ENCODE data around the gene ADAMTSL3.

ADAMTSL3 gene

DNA sequence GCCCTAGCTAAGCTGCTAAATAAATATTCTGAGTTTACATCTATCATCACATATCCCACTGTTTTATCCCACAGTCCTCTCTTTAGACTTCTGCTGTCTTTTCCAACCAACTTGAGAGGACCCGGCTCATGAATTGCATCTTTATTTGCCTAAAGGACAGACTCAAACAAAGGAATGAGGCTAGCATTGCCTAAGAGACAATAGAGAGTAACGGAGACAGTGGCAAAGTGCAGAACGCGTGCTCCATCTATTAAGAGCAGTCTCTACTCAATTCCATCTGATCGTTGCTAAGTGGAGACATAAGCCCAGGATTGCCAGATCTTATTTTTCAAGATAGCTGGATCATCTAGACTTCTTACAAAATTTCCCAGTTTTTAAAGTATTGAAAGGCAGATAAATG is 2.3 kb downstream of the ADAMTSL3 start:
- no peak for DNase-seq

DNA sequence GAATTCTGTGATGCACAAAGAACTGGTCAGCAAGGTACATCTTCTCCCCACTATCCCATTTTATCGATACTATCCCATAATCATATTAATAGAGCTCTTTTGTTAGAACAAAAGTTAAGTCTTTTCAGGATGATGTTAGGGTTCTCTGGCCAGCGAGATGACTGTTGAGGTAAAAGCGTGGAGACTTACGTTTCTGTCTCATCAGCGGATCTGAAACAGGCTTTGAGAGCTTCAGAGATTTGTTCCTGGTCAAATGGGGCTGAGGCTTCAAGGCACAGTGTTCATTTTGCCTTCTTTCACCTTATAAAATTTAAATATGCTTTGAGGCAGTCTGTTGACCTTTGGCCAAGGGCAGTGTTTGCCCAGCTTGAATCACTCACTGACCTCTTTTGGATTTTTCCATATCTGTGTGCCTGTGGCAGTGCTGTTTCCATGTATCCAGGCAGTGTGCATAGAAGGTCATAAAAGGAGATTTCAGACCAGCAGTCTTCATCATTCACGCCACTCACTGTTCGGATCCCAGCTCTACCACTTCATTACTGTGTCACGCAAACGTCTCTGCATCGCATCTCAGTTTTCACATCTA is 3.1 kb downstream of the ADAMTSL3 start:
- no peak for DNase-seq

DNA sequence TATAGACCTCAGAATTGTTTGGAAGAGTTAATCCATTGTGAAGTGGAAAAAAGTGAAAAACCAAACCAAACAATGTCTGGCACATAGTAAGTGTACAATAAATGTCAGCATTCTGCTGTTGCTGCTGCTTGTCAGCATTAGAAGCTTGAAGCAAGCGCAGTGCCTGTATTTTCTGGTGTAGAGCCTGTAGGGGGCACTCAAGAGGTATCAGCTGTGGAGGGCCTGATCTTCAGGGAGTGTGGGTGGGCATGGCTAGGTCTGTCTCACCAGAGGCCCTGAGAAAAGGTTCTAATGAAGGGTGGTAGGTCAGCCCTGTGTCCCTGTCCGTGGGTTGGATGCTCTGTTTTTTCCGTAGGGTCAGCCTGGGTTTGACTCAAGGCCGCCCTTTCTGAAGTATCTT is 3.6 kb downstream of the ADAMTSL3 start:
- DNase-seq, result no peak

DNA sequence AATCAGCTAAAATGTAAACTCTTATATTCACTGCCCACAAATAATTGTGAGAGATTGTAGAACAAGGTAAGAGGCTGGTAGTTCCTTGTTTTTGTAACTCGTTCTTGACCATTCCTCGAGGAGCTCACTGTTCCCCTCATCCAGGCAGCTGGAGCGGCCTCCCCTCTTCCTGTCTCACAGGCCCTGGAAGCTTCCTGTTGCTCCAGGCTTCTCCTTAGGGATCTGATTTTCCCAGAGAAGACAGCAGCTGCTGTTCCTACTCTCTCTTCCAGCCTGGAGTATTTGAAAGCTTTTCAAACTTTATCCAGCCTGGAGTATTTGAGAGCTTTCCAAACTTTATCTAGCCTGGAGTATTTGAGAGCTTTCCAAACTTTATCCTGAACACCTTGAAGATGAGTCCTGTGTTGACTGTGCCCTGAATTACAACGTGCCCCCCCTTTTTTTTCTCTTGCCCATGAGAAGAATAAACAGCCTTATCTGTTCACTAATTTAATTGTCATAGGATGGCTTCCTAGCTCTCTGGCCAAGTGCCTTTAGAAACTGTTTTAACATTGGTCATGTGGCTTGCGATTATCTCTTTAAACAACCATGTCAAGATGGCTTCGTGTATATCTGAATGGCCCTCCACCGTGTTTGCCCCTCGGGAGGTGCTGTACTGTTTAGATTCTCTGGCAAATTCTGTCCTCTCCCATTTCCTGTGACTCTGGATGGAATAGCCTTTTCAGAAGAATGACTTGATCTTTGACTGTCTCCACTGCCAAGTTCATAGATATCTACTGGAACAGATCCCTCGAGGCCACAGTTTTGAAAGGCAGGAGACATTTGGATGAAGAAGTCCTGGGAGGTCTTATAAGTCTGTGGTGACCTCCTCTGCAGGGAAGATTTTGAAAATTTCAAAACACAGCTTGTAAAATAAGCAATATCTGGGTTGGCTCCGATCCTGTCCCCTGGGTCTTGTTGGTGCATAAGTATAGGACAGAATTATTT is 4.8 kb downstream of the ADAMTSL3 start:
- no peak for DNase-seq

DNA sequence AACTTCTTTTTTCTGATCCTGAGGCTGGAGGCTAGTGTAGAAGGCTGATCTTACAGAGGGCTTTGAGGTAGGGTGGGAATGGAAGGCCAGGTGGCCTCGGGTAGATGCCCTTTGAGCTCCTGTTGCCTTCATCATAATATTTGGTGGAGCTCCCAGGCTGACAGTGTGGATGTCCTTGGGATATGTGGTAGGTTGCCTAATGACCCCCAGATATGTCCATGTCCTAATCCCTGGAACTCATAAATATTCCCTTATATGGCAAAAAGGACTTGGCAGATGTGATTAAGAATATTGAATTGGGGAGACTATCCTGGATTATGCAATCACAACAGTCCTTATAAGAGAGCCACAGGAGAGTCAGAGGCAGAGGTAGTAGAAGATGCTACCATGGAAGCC is 5.5 kb downstream of the ADAMTSL3 start:
- no peak for DNase-seq

DNA sequence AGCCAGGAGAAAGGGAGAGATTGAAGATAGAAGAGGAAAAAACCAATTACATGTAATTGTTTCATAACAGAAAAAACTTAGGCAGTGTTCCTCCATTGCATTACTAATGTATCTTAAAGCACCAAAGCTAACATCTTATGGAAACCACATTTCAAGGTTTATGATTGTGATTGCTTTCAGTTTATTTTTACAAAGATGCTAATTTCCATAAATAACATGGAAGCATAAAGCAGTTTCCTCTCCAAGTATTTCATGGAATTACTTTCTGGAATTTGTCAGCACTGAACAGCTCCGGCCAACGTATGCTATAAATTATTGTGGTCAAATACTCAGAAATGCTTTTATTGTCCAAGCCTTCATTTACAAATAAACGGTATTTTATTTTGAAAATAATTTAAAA is 11.6 kb downstream of the ADAMTSL3 start:
- no peak for DNase-seq

DNA sequence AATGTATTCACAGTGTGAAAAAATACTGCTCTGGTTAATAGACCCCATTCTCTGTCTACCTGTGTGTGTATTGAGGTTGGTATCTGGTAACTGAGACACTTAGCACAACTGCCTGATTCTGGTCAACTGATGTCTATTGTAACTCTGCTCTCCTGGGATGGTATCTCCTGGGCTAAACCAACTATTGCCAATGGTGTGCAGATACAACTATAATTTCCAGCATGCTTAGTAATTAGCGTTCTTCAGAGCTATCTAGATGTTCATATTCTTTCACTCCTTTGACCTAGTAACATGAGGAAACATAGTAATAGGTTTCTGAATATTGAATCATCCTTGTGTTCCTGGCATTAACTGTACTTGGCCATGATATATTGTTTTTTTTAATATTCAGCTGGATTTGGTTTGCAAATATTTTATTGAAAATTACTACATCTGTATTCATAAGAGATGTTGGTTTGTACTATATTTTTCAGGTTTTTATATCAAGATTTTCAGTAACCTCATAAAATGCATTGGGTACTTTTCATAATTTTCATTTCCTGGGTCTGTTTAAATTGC is 16.8 kb downstream of the ADAMTSL3 start:
- no peak for DNase-seq

DNA sequence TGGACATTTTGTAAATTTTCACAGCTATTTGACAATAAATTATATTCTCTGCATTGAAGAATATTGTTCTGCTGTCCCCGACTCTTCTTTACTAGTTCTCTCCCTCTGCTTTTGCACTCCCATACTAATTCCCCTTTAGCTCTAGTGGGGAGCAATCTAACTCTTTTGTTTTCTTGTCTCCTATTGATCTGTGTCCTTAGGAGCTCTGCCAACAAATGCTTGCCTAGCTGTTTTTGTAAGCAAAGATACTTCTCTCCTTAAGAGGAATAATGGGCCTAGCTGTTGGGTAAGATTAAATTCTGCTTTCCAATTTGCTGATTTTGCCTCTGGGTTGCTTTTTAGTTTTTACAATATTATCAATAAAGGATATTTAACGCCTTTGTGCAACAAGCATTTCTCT is 17.7 kb downstream of the ADAMTSL3 start:
- DNase-seq, result no peak

DNA sequence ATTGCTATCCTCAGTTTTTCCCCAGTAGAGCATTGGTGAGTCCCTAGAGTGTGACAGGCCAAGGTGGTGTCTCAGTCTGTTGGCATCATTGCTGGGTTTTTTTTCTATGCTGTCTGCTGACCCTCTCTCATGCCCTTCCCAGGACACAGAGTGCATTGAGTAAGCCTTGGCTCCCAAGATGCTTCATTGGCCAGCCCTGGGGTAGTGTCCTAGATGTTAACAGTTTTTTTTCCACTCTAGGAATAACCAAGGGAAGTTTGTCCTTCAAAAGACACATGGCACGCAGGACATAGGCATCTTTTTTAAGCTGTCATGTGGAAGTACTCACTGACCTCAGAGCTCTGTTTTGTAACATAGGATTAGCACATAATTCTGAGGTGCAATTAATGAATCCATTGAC is 19.5 kb downstream of the ADAMTSL3 start:
- peak in 1 of 56 donors; percentile 9 for DNase-seq

DNA sequence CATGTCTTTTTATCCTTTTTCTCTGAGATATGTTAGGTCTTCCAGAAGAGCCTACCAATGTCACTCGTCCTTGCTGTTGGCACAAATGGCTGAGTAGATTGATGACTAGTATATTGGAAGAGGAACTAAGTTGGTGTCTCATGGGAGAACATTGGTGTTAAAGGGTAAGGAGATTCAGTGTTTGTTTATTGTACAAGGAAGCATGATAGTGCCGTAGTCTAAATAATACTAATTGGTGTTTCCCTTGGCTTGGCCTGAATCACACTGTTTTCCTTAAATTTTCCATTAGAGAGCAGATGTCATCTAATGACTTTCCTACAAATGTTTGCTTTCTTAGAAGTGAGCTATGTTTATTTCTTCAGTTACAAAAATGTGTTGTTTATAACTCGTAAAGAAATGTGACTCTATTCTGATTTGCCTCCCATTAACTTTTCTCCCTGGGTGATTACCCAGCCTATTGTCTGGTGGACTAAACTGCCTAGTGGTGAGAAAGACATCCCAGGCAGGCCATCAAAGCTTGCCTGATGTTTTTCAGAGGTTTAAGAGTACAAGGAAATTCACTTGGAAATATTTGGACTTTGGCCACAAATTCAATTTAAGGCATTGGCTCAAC is 28.7 kb downstream of the ADAMTSL3 start:
- no peak for DNase-seq

DNA sequence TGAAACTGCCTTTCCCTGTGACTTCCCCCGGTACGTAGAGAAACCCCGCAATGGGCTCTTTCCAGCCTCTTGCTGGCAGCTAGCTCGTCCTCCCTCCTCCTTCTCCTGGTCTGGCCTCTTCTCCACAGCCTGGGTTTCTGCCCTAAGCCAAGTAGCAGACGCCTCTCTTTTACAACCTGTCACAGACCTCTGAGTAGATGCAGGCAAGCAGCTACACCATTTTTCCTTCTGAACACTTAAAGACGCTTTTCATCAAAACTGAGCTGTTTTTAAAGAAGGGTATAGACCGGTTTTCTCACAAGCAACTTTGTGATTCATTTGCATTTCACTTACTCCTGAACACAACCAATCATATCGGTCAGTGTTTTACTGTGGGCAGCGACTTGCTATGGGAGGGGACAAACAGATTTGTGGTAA is 32.0 kb downstream of the ADAMTSL3 start:
- DNase-seq, result no peak

DNA sequence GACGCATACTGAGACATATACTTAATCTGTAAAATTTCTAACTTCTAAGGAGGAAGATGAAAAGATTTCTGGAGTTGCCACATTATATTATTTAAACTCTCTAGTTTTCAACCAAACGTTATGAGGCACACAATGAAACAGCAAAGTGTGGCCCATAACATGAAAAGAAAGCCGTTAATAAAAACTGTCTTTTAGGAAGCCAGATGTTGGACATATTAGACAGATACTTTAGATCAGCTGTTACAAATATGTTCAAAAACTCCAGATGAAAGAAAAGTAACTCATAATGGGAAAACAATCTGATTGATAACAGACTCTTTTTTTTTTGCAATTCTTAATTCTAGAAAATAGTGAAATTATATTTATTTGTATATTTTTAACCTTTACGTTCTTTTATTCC is 34.3 kb downstream of the ADAMTSL3 start:
- no peak for DNase-seq

DNA sequence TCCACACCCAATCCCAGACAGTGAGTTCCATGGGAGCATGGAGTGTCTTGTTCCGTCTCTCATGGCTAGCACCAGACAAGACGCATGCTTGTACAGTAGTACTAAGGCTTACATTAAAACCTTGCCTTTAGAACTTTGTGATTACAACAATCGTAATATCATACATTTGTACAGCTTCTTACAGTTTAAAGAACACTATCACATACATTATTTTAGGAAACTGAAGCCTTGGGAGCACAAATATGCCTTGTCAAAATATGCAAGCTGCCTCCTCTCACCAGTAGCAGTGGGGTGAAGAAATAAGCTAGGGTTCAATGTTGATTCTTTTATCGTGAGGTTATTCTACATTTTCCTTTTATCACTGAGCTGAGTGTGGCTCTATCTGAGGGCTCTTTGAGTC is 36.8 kb downstream of the ADAMTSL3 start:
- no peak for DNase-seq

DNA sequence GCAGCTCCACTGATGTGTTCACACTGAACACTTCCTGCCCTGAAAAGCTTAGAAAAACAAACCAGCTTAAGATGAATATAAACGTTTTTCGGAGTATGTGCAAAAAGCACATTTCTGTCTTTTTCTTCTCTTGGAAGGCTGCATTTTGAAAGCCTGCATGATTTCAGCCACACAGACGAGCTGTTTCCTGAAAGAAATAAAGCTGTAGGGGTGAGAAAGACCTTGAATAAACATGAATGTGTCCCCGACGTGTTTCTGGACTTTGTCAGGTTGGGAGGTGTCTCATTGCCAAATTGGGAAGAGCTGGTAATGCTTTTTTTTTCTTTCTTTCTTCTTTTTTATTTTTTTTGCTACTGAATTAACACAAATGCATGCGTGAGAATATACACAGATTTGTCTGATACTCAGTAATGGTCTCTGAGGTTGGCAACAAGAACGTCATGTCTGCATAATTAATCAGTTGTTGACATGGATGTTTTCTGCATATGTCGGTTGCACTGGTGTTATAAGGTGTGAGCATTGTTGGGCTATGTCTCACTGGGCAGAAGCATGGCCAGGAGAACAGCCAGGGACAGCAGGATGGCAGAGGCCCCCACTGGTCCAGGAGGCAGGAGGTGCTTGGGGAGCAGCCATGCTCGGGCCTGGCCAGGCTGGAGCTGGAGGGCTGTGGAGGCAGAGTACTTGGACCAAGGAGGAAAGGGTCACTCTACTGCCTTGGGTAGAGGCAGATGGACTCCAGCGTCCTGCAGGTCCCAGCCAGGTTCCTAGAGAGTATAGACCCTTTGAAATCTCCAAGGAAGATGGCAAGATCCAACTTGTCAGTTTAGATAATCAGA is 39.0 kb downstream of the ADAMTSL3 start:
- DNase-seq, result no peak

DNA sequence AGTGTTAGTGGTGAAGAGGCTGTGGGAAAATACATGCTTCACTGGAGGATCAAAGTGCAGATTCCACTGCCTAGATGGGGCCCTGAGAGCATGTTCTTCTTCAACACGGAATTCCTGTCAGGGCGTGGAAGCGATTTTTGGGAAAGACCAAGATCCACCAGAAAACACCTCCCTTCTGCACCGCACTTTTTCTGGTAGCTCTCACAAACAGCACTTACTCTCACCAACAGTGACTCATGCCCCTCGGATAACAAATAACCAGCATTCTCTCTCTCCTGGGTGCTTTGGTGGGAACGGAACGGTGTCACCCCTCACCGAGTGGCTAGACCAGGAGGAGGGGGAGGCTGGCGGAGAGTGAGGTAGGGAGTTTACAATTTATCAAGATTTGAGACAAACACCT is 40.1 kb downstream of the ADAMTSL3 start:
- DNase-seq, result no peak

DNA sequence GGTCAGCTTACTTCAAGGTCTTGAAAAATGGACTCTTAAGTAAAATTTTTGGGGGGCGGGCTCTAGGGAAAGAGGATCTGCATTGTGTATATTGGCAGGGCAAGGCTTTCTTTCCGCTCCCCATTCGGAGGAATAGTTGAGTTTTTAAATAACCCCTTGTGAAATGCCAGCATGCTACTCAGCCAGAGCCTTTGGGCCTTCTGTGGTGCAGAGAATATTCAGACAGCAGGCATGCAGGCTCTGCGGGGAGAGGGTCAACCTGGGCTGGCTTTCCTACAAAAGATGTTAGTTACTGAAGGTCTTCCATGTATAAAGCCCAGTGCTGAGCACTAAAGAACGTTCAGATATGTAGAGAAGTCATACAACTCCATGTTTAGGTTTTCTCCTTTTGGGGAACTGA is 40.6 kb downstream of the ADAMTSL3 start:
- no peak for DNase-seq

DNA sequence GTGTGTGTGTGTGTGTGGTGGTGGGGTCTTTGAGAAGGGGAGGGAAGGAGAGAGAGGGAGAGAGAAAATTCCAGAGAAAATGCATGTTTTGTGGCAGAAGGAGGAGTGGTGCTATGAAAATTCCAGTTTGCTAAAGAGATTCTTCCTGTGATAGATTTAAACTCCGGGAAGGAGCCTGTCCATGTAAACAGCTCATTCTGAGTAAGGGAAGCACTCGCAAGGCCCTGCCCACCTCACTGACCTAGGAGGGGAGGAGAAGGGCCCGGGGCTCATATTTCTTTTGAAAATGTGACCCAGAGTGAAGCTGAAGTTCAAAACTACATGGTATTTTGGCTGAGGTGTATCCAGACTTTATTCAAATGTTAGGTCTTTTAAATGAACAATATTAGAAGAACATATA is 41.3 kb downstream of the ADAMTSL3 start:
- DNase-seq, result no peak

DNA sequence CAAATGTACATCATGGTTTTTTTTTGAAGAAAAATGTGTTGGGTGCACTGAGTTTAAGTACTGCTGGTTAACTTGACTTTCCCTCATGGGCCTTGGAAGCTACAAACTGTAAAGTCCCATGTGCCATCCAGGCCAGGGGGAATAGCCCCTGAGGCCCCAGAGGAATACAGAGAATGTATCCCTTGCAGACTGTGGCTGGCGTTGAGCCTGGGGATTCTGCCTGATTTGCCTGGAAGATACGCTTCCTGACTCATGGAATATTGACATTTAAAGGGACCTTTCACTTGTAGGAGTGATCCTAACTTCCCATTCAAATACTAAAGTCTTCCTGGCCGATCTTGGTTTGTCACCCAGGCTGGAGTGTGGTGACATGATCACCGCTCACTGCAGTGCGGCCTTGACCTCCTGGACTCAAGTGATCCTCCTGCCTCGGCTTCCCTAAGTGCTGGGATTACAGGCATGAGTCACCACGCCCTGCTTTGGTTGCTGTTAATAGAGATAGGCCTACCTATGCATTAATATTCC is 42.0 kb downstream of the ADAMTSL3 start:
- no peak for DNase-seq

DNA sequence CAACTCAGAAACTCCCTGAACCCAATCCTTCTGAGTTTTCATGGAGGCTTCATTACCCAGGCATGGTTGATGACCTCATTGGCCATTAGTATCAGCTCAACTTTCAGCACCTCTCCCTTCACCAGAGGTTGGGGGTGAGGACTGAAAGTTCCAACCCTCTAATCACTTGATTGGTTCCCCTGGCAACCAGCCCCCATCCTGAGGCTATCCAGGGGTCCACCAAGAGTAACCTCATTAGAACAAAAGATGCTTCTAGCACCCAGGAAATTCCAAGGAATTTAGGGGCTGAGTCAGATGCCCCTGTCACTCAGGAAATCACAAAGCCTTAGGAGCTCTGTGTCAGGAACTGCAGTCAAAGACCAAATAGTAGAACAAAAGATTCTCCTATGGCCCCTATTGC is 43.8 kb downstream of the ADAMTSL3 start:
- DNase-seq, result no peak

DNA sequence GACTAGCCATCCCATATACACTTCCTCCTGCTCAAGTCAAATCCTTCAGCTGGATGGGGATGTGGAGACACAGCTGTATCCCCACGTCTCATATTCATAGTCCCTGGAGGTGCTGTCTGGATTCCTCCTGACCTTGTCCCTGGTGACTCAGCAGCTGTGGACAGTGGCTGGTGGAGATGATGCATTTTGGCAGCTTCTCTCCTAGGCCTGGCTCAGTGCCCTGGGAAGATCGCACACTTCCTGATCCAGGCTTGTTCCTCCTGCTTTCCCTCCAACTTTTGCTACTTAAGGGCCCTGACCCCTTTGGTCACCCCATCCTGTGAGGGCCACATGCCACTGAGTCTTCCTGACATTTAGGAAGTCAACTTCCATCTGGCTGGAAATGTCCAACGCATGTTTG is 44.4 kb downstream of the ADAMTSL3 start:
- DNase-seq, result no peak

DNA sequence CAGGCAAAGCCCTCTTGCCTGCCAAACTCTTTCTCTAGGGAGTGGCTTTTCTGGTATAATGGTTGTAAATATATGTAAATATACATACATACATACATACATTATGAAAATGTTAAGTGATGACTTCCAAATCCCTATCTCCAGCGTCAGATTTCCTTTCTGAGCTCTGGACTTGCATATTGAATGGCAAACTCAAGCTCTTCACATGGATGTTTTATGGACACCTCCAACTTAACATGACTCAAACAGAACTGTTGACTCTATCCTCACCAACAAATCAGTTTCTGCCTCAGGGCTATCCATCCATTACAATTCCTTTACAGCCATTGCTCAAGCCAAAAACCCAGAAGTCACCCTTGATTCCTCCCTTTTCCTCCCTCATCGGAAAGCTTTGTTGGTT is 45.1 kb downstream of the ADAMTSL3 start:
- no peak for DNase-seq

All from amygdala (tissue), 56 donors.